MCF 10A (cell line): ENCODE results near the gene OLFM1. TPM values are rescaled to one million over a fixed set of nuclear protein-coding genes. Genes with fewer than 3 reads are reported as not detected.

Experiments
- BruUV-seq: library from RNA; stranded (reverse); fragments of 400-500 nt; replicated peaks from 2 replicates; lab custom pipeline; 2021; lab: Mats Ljungman, UMichigan
- CTCF ChIA-PET: fragments of 300-600 bp; sonication (Branson Sonifier 250); formaldehyde crosslinking; extraction: SDS; loops from one replicate; lab custom pipeline; 2021; ENCODE audit warnings: antibody characterized with exemption, inconsistent platforms; lab: Yijun Ruan, JAX
- POLR2A ChIA-PET: fragments of 300-600, 350-650 bp; sonication (Branson Sonifier 250); formaldehyde crosslinking; extraction: SDS; loops from one replicate; lab custom pipeline; 2020; ENCODE audit warnings: antibody characterized with exemption, inconsistent platforms; lab: Yijun Ruan, JAX
- DNase-seq: peaks from one replicate; pipeline ENCODE4 v3.0.0-alpha.2; 2018; ENCODE audit not compliant: unreplicated experiment
- H3K27ac Mint-ChIP-seq: one replicate; pipeline ENCODE4 v1.8.0; 2022; ENCODE audit warnings: mild to moderate bottlenecking, low read depth, mixed read lengths; ENCODE audit not compliant: unreplicated experiment
- H3K27me3 Mint-ChIP-seq: one replicate; pipeline ENCODE4 v1.8.0; 2022; ENCODE audit warnings: mixed read lengths; ENCODE audit not compliant: insufficient read depth, unreplicated experiment
- H3K36me3 Mint-ChIP-seq: one replicate; pipeline ENCODE4 v1.8.0; 2022; ENCODE audit warnings: mild to moderate bottlenecking, moderate library complexity, mixed read lengths; ENCODE audit not compliant: insufficient read depth, unreplicated experiment
- H3K4me1 Mint-ChIP-seq: one replicate; pipeline ENCODE4 v1.8.0; 2022; ENCODE audit warnings: mixed read lengths; ENCODE audit not compliant: insufficient read depth, unreplicated experiment
- H3K4me3 Mint-ChIP-seq: one replicate; pipeline ENCODE4 v1.8.0; 2022; ENCODE audit warnings: mild to moderate bottlenecking, moderate library complexity, mixed read lengths; ENCODE audit not compliant: unreplicated experiment
- H3K9me3 Mint-ChIP-seq: one replicate; pipeline ENCODE4 v1.8.0; 2022; ENCODE audit warnings: mixed read lengths; ENCODE audit not compliant: unreplicated experiment
- intact Hi-C: fragments of 100-400 bp; cut with micrococcal nuclease; formaldehyde crosslinking; loops from 2 replicates; pipeline ENCODE4 v1.14.1; 2022
- total RNA-seq: library from RNA; stranded (reverse); gene quantifications from 2 replicates; pipeline ENCODE4 v1.2.3, GENCODE V29; 2022
- TF ChIP-seq, protein P1 (sequence below): fragments of 200-600 bp; IDR thresholded peaks from one replicate; pipeline ENCODE4 v1.8.0; 2022; ENCODE audit warnings: antibody characterized with exemption, mild to moderate bottlenecking; ENCODE audit not compliant: unreplicated experiment

Gene OLFM1
- total RNA-seq, 1 experiment from 2014 or later: not detected

GRCh38 chr9:135070964-135071735, 16.3 kb upstream of the OLFM1 start:
- Mint-ChIP-seq H3K27ac (no peak overlapping the region), H3K27me3 (peaks cover 43% of the 10 kb centered on the region), H3K4me3 (no peak overlapping the region), H3K36me3 (no peaks in the 10 kb centered on the region), H3K9me3 (peaks cover 1% of the 10 kb centered on the region), H3K4me1 (no peaks in the 10 kb centered on the region)
- no TSS peak for BruUV-seq
- CTCF ChIA-PET: interaction anchor here (0.7 kb wide), 1 partner anchor 105 kb away, joined by 3 read pairs; no protein-coding TSS in a partner anchor
- TF ChIP-seq, protein P1, sequence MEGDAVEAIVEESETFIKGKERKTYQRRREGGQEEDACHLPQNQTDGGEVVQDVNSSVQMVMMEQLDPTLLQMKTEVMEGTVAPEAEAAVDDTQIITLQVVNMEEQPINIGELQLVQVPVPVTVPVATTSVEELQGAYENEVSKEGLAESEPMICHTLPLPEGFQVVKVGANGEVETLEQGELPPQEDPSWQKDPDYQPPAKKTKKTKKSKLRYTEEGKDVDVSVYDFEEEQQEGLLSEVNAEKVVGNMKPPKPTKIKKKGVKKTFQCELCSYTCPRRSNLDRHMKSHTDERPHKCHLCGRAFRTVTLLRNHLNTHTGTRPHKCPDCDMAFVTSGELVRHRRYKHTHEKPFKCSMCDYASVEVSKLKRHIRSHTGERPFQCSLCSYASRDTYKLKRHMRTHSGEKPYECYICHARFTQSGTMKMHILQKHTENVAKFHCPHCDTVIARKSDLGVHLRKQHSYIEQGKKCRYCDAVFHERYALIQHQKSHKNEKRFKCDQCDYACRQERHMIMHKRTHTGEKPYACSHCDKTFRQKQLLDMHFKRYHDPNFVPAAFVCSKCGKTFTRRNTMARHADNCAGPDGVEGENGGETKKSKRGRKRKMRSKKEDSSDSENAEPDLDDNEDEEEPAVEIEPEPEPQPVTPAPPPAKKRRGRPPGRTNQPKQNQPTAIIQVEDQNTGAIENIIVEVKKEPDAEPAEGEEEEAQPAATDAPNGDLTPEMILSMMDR: no peak
- POLR2A ChIA-PET: no interaction called here
- intact Hi-C loops: no loop called here
- no peak for DNase-seq

DNA sequence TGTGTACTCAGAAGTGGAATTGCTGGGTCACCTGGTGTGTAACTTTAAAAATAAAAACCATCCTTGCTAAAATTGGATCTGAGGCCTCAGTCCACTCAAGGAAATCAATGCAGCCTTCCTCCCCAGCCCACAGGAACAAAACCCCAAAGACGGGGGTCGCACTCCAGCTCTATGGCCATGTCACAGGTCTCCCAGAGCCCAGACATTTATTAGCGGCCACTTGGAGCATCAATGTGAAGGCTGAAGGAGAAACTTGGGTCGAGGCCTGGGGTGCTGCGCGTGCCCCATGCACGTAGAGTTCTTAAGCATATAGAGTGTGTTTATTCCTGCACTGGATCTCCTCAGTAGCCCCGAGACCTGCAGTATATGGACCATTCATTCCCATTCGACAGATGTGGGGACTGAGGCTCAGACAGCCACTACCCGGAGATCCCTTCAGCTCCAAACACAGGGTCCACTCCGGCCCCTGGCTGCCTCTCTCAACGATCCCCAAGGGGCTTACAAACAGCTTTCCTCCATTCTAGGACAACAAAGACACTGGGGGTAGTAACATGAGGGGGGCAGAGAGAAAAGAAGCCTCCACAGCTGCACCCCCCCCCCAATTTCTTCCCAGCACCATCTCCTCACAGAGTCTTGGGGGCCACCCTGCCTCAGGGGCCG, 14.3 kb upstream of the OLFM1 start:
- H3K36me3 Mint-ChIP-seq: no peaks in the 10 kb centered on the region
- POLR2A ChIA-PET: no interaction called here
- H3K4me1 Mint-ChIP-seq: no peaks in the 10 kb centered on the region
- no peak overlapping the region for H3K4me3 Mint-ChIP-seq
- no peak overlapping the region for H3K27ac Mint-ChIP-seq
- no TSS peak for BruUV-seq
- intact Hi-C loops: no loop called here
- no peak for DNase-seq
- H3K9me3 Mint-ChIP-seq: no peaks in the 10 kb centered on the region
- H3K27me3 Mint-ChIP-seq: peaks cover 42% of the 10 kb centered on the region
- TF ChIP-seq, protein P1: no peak
- CTCF ChIA-PET: no interaction called here

DNA sequence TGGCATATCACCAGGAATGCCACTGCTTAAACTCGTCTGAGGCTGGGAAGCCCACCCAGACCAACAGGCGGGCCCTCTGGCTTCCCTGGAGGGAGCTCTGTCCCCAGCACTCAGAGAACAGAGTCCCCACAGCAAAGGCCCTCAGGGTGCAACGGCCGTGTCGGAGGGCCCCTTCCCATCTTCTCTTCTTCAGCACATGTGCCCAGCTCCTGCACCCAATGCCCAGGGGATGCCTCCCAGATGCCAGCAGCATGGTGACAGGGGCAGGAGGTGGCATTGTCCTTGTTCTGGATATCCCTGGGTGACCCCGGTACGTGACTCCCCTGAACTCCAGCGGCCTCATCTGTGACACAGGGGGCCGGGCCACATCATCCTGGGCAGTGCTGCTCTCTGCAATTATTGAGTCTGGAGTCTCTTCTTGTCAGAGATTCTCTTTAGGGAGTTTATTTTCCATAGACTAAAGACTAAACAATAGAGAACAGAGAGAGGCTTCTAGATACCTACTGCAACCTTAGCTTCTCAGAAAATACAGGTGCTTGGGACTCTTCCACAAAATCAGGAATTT, 13.6 kb upstream of the OLFM1 start:
- no TSS peak for BruUV-seq

More for the DNA sequence above, 13.6 kb upstream of the OLFM1 start:
- Mint-ChIP-seq H3K4me1 (no peaks in the 10 kb centered on the region), H3K27me3 (peaks cover 42% of the 10 kb centered on the region), H3K27ac (no peak overlapping the region), H3K9me3 (no peaks in the 10 kb centered on the region), H3K4me3 (no peak overlapping the region), H3K36me3 (no peaks in the 10 kb centered on the region)
- no peak for DNase-seq
- intact Hi-C loops: no loop called here
- CTCF ChIA-PET: no interaction called here
- TF ChIP-seq, protein P1: no peak
- POLR2A ChIA-PET: interaction anchor here (0.7 kb wide), 1 partner anchor 43 kb away, joined by 3 read pairs; no protein-coding TSS in a partner anchor
